ENCODE measurements around the gene IQSEC1. TPM values are rescaled to one million over a fixed set of nuclear protein-coding genes. Genes with fewer than 3 reads are reported as not detected.

IQSEC1 gene
- total RNA-seq, 2 donors from 2014 or later = 22.7 to 24.5 TPM

GRCh38 chr3:12893247-12893646 is 180.0 kb downstream of the IQSEC1 start:
- Histone ChIP-seq H3K36me3 (ENCODE audit: control insufficient read depth, insufficient read depth, low read length) (no peaks in the 10 kb centered on the region), H3K4me1 (ENCODE audit: control insufficient read depth, insufficient read depth, low read length) (no peaks in the 10 kb centered on the region), H3K9ac (ENCODE audit: extremely low read depth, low read length, poor library complexity, severe bottlenecking) (no peak overlapping the region), H3K27me3 (ENCODE audit: control insufficient read depth, insufficient read depth, low read length, poor library complexity, severe bottlenecking) (peaks cover 26% of the 10 kb centered on the region), H3K9me3 (ENCODE audit: control insufficient read depth, low read length) (no peaks in the 10 kb centered on the region), H3K27ac (ENCODE audit: low read depth, low read length) (no peak overlapping the region), H3K4me3 (ENCODE audit: low read length) (no peak overlapping the region)
- no peak for TF ChIP-seq CTCF (conservative IDR thresholded peaks at IDR 0.05)
- H3K27me3 Mint-ChIP-seq (ENCODE audit: insufficient read depth) = peaks cover 45% of the 10 kb centered on the region
- no peaks in the 10 kb centered on the region for H3K36me3 Mint-ChIP-seq (ENCODE audit: low read depth)
- 83 to 100% methylated on average over 1 to 2 of the region's 2 CpGs for WGBS, 2 experiments (ENCODE audit: insufficient coverage in 1 of 2, insufficient read length in 1 of 2)
- H3K9me3 Mint-ChIP-seq = no peaks in the 10 kb centered on the region
- H3K4me3 Mint-ChIP-seq = no peak overlapping the region
- no peak for DNase-seq
- H3K4me1 Mint-ChIP-seq = peaks cover 21% of the 10 kb centered on the region
- H3K27ac Mint-ChIP-seq = no peak overlapping the region

- Mint-ChIP-seq H3K27me3 (ENCODE audit: insufficient read depth) (peaks cover 50% of the 10 kb centered on the region), H3K27ac (no peak overlapping the region), H3K9me3 (no peaks in the 10 kb centered on the region), H3K4me3 (no peak overlapping the region), H3K4me1 (peaks cover 19% of the 10 kb centered on the region), H3K36me3 (ENCODE audit: low read depth) (no peaks in the 10 kb centered on the region)
- Histone ChIP-seq H3K27ac (ENCODE audit: low read depth, low read length) (no peak overlapping the region), H3K27me3 (ENCODE audit: control insufficient read depth, insufficient read depth, low read length, poor library complexity, severe bottlenecking) (peaks cover 26% of the 10 kb centered on the region), H3K4me1 (ENCODE audit: control insufficient read depth, insufficient read depth, low read length) (no peaks in the 10 kb centered on the region), H3K9ac (ENCODE audit: extremely low read depth, low read length, poor library complexity, severe bottlenecking) (no peak overlapping the region), H3K36me3 (ENCODE audit: control insufficient read depth, insufficient read depth, low read length) (no peaks in the 10 kb centered on the region), H3K4me3 (ENCODE audit: low read length) (no peak overlapping the region), H3K9me3 (ENCODE audit: control insufficient read depth, low read length) (no peaks in the 10 kb centered on the region)
- 75% methylated on average over 2 to 3 of the region's 3 CpGs for WGBS, 2 experiments (ENCODE audit: insufficient coverage in 1 of 2, insufficient read length in 1 of 2)
- no peak for DNase-seq
- TF ChIP-seq CTCF (conservative IDR thresholded peaks at IDR 0.05) = no peak
Measured at GRCh38 chr3:12892840-12893189, 180.4 kb downstream of the IQSEC1 start.

- Histone ChIP-seq H3K4me3 (ENCODE audit: low read length) (no peak overlapping the region), H3K9me3 (ENCODE audit: control insufficient read depth, low read length) (no peaks in the 10 kb centered on the region), H3K9ac (ENCODE audit: extremely low read depth, low read length, poor library complexity, severe bottlenecking) (no peak overlapping the region), H3K4me1 (ENCODE audit: control insufficient read depth, insufficient read depth, low read length) (no peaks in the 10 kb centered on the region), H3K27me3 (ENCODE audit: control insufficient read depth, insufficient read depth, low read length, poor library complexity, severe bottlenecking) (peaks cover 26% of the 10 kb centered on the region), H3K36me3 (ENCODE audit: control insufficient read depth, insufficient read depth, low read length) (no peaks in the 10 kb centered on the region), H3K27ac (ENCODE audit: low read depth, low read length) (no peak overlapping the region)
- H3K36me3 Mint-ChIP-seq (ENCODE audit: low read depth) = no peaks in the 10 kb centered on the region
- DNase-seq = peak; percentile 79
- TF ChIP-seq CTCF (conservative IDR thresholded peaks at IDR 0.05) = peak; percentile 93
- H3K9me3 Mint-ChIP-seq = no peaks in the 10 kb centered on the region
- H3K27me3 Mint-ChIP-seq (ENCODE audit: insufficient read depth) = peaks cover 53% of the 10 kb centered on the region
- H3K27ac Mint-ChIP-seq = no peak overlapping the region
- no peak overlapping the region for H3K4me3 Mint-ChIP-seq
- WGBS, 2 experiments (ENCODE audit: insufficient coverage in 1 of 2, insufficient read length in 1 of 2) = 32 to 34% methylated on average over 7 to 15 of the region's 16 CpGs
- peaks cover 13% of the 10 kb centered on the region for H3K4me1 Mint-ChIP-seq
Measured at GRCh38 chr3:12891985-12892839, 181.0 kb downstream of the IQSEC1 start.
